Cortex of kidney (tissue), 1 donor: ENCODE measurements around the gene ADAM10.

ENCODE experiments used
- DNase-seq: peaks from one replicate; lab custom pipeline; 2025; lab: John Stamatoyannopoulos, UW

ADAM10 gene

GRCh38 chr15:58758141-58758540, 8.6 kb upstream of the ADAM10 start:
- no peak for DNase-seq

GRCh38 chr15:58755956-58756355, 6.4 kb upstream of the ADAM10 start:
- DNase-seq = no peak

GRCh38 chr15:58755350-58755749, 5.8 kb upstream of the ADAM10 start:
- DNase-seq = no peak

- DNase-seq = no peak
Observed at GRCh38 chr15:58752716-58753115, 3.2 kb upstream of the ADAM10 start.

GRCh38 chr15:58748852-58749531, 515 bp downstream of the ADAM10 start:
- no peak for DNase-seq

GRCh38 chr15:58748040-58748851, 1.3 kb downstream of the ADAM10 start:
- DNase-seq = no peak

- no peak for DNase-seq
Observed at GRCh38 chr15:58746174-58746573, 3.3 kb downstream of the ADAM10 start.

- DNase-seq = no peak
Observed at GRCh38 chr15:58742819-58743502, 6.5 kb downstream of the ADAM10 start.

GRCh38 chr15:58742022-58742813, 7.3 kb downstream of the ADAM10 start:
- no peak for DNase-seq

- DNase-seq = no peak
Observed at GRCh38 chr15:58741032-58741431, 8.5 kb downstream of the ADAM10 start.

GRCh38 chr15:58740436-58740835, 9.1 kb downstream of the ADAM10 start:
- DNase-seq = no peak

- no peak for DNase-seq
Observed at GRCh38 chr15:58738046-58738707, 11.3 kb downstream of the ADAM10 start.

- no peak for DNase-seq
Observed at GRCh38 chr15:58737298-58737697, 12.2 kb downstream of the ADAM10 start.

GRCh38 chr15:58736018-58736643, 13.4 kb downstream of the ADAM10 start:
- no peak for DNase-seq

- DNase-seq = no peak
Observed at GRCh38 chr15:58734859-58735258, 14.6 kb downstream of the ADAM10 start.

- DNase-seq = no peak
Observed at GRCh38 chr15:58732625-58733363, 16.7 kb downstream of the ADAM10 start.

- no peak for DNase-seq
Observed at GRCh38 chr15:58731756-58732535, 17.6 kb downstream of the ADAM10 start.

GRCh38 chr15:58726867-58727266, 22.6 kb downstream of the ADAM10 start:
- no peak for DNase-seq

GRCh38 chr15:58724466-58724865, 25.0 kb downstream of the ADAM10 start:
- DNase-seq = no peak

GRCh38 chr15:58717357-58717756, 32.1 kb downstream of the ADAM10 start:
- no peak for DNase-seq
